HepG2 (cell line): ENCODE measurements around the gene ZNF524.

ENCODE experiments used
- ATF7 ChIP-seq, 2 experiments: fragments of 450-650 bp in 1 of 2; sonication (generic) in 1 of 2; formaldehyde crosslinking in 1 of 2; IDR thresholded peaks; 2 replicates each; pipeline versions ENCODE4 v1.4.0 to v1.6.1; 2016 to 2020; ENCODE audit warnings: antibody characterized with exemption in 1 of 2, mild to moderate bottlenecking in 1 of 2, missing genetic modification reagents in 1 of 2
- CTCF ChIP-seq: sonication (generic); formaldehyde crosslinking; IDR thresholded peaks from 2 replicates; pipeline ENCODE4 v1.5.0; 2020; ENCODE audit warnings: mild to moderate bottlenecking, missing genetic modification reagents, moderate library complexity
- HINFP ChIP-seq: sonication (generic); formaldehyde crosslinking; IDR thresholded peaks from 2 replicates; pipeline ENCODE4 v1.4.0; 2020; ENCODE audit warnings: low read depth, mild to moderate bottlenecking, missing genetic modification reagents
- IRF1 ChIP-seq: sonication (generic); formaldehyde crosslinking; IDR thresholded peaks from 2 replicates; pipeline ENCODE4 v1.4.0; 2020; ENCODE audit warnings: low read depth, mild to moderate bottlenecking, missing genetic modification reagents
- JUN ChIP-seq: sonication (generic); formaldehyde crosslinking; IDR thresholded peaks from 2 replicates; pipeline ENCODE4 v1.4.0; 2020; ENCODE audit warnings: mild to moderate bottlenecking, missing genetic modification reagents
- JUND ChIP-seq: sonication (generic); formaldehyde crosslinking; IDR thresholded peaks from 2 replicates; pipeline ENCODE4 v1.8.0; 2022; ENCODE audit warnings: mild to moderate bottlenecking, missing genetic modification reagents
- KAT8 ChIP-seq: IDR thresholded peaks from 2 replicates; pipeline ENCODE4 v1.6.1; 2016; ENCODE audit warnings: missing genetic modification reagents, missing compliant biosample characterization
- NFIC ChIP-seq: IDR thresholded peaks from 2 replicates; pipeline ENCODE4 v1.6.1; 2012; ENCODE audit warnings: mild to moderate bottlenecking, low read length, inconsistent platforms
- POLR2A ChIP-seq, 2 experiments: IDR thresholded peaks; 2 replicates each; pipeline ENCODE4 v1.6.1; 2011; ENCODE audit warnings: low read depth in 2 of 2, low read length in 2 of 2, mild to moderate bottlenecking in 1 of 2, moderate library complexity in 1 of 2; ENCODE audit not compliant: insufficient read depth in 1 of 2
- POLR2AphosphoS2 ChIP-seq: IDR thresholded peaks from 2 replicates; pipeline ENCODE4 v1.6.1; 2011; ENCODE audit warnings: low read depth, low read length, improper control_type of control experiment
- REST ChIP-seq, 2 experiments: IDR thresholded peaks; 2 replicates each; pipeline ENCODE4 v1.6.1; 2011 to 2012; ENCODE audit warnings: low read length in 2 of 2, borderline replicate concordance in 1 of 2, low read depth in 1 of 2, mild to moderate bottlenecking in 1 of 2, moderate library complexity in 1 of 2
- SATB2 ChIP-seq: sonication (generic); formaldehyde crosslinking; IDR thresholded peaks from 2 replicates; pipeline ENCODE4 v1.5.0; 2020; ENCODE audit warnings: missing genetic modification reagents
- SIN3A ChIP-seq: IDR thresholded peaks from 2 replicates; pipeline ENCODE4 v1.6.1; 2011; ENCODE audit warnings: low read depth, mild to moderate bottlenecking, control low read depth, low read length, borderline replicate concordance
- SRSF9 ChIP-seq: fragments of 200-400 bp; formaldehyde crosslinking; IDR thresholded peaks from 2 replicates; pipeline ENCODE4 v1.6.1; 2018; ENCODE audit warnings: borderline replicate concordance, mild to moderate bottlenecking, low read depth, low read length; ENCODE audit not compliant: insufficient read depth, poor library complexity, severe bottlenecking

- TF ChIP-seq IRF1 (CRISPR knock-in tag): no peak
- no peak for TF ChIP-seq ATF7 (IDR thresholded peaks at IDR 0.05)
- no peak for TF ChIP-seq ATF7 (CRISPR knock-in tag; IDR thresholded peaks at IDR 0.05)
- no peak for TF ChIP-seq REST (IDR thresholded peaks at IDR 0.05; ENCODE audit: borderline replicate concordance in 1 of 2, low read depth in 1 of 2, low read length in 2 of 2)
- no peak for TF ChIP-seq JUND (CRISPR knock-in tag)
- no peak for TF ChIP-seq POLR2AphosphoS2
- TF ChIP-seq KAT8: no peak
- TF ChIP-seq SRSF9: no peak
- no peak for TF ChIP-seq CTCF (CRISPR knock-in tag)
- TF ChIP-seq SATB2 (CRISPR knock-in tag): no peak
- TF ChIP-seq NFIC: no peak
- TF ChIP-seq POLR2A (IDR thresholded peaks at IDR 0.05; ENCODE audit: insufficient read depth in 1 of 2, low read depth in 2 of 2, low read length in 2 of 2): no peak
- TF ChIP-seq HINFP (CRISPR knock-in tag): no peak
- no peak for TF ChIP-seq JUN (CRISPR knock-in tag)
- TF ChIP-seq SIN3A: no peak
Observed at GRCh38 chr19:55603581-55604292, 3.6 kb downstream of the ZNF524 start.
